Myocyte (in vitro differentiated cells): ENCODE measurements around the gene SLC7A8. TPM values are rescaled to one million over a fixed set of nuclear protein-coding genes. Genes with fewer than 3 reads are reported as not detected.

Experiments used
- DNase-seq: peaks from one replicate; pipeline ENCODE4 v3.0.0-alpha.2; 2012; ENCODE audit warnings: low read depth
- total RNA-seq: library from RNA; depleted of rRNA; stranded (reverse); fragments of >200 nt; gene quantifications from 2 replicates; pipeline ENCODE4 v1.2.3, GENCODE V29; 2014

The SLC7A8 gene
- total RNA-seq, 1 donor from 2014 or later: 4.8 TPM

DNA sequence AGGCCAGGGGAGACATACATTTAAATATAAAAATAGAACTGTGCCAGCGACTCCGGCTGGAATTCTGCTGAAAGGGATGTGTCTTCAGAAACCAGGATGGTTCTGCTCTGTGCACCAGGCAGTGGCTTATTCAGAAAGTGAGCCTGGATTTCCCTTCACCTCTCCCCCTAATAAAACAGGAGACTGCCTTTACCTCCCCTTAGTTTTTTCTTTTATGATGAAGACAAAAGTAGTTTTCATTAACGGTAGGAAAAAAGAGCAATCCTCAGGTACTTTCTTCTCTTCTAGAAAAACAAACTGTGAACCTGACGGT lies 346 bp downstream of the SLC7A8 start:
- no peak for DNase-seq

- no peak for DNase-seq
Measured at GRCh38 chr14:23182372-23183157, 895 bp downstream of the SLC7A8 start.

DNA sequence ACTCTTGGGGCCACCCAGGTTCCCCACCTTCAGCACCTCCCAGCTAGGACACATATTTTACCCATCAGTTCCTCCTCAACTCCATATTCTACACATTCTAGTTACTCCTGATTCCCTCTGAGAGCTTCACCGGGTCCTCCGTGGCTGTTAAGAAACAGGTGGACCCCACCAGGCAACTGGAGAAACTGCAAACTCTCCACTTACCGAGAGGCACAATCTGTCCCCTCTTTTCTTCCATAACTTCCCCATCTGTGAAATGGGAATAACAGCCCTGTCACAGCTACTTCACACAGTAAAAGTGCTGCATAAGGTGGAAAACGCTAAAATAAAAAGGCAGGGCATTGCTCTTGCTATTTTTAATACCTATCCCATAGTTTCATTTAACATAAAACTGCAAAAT lies 1.5 kb downstream of the SLC7A8 start:
- no peak for DNase-seq

DNA sequence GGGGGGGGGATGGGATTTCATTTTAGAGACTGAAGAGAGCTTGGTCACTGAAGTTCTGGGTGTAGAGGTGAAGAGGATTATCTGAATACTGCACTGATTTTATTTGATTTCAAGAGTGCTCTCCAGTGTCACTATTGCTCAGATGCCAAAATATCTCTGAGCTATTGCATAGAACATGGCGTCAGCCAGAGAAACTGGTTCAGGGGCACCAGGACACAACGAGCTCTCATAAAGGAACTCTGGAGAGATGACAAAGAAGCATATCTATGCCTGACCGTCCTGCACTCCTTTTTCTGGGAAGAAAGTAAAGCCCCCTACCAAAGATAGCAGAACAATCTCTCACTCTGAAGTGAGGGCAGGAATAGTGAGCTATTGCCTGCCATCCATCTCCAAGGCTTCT lies 2.0 kb downstream of the SLC7A8 start:
- DNase-seq: no peak

DNA sequence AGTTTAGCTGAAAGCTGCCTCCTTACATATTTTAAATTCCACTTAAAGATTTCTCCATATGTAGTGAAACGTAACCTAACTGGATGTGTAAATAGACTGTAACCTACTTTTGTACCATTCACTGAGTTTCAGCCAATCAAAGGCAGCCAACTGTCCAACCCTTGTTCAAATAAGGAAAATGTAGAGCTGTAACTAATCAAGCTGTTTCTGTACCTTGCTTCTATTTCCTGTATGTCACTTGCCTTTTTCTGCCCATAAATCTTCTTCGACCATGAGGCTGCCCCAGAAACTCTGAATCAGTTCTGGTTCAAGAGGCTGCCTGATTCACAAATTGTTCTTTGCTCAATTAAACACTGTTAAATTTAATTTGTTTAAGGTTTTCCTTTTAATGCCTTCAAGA lies 6.3 kb downstream of the SLC7A8 start:
- DNase-seq: no peak

- peak; percentile 21 for DNase-seq
Measured at GRCh38 chr14:23175823-23176222, 7.6 kb downstream of the SLC7A8 start.

- peak; percentile 47 for DNase-seq
Measured at GRCh38 chr14:23174296-23175184, 8.9 kb downstream of the SLC7A8 start.

- DNase-seq: no peak
Measured at GRCh38 chr14:23173796-23174195, 9.7 kb downstream of the SLC7A8 start.

GRCh38 chr14:23173031-23173430 lies 10.4 kb downstream of the SLC7A8 start:
- no peak for DNase-seq

DNA sequence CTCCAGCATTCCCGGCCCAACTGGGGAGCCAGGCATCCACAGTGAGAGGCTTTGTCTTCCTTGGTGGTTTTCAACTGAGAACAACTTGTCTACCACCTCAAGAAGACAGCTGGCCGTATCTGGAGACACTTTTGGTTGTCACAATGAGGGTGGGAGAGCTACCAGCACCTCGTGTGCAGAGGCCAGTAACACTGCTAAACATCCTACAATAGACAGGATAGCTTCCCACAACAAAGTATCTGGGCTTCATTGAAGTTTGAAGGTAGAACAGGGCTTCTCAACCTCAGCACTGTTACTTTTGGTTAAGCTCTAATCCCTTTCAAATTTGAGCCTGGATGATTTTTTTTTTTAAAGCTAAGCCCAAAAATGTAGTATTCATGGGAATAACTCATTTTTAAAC lies 10.9 kb downstream of the SLC7A8 start:
- peak; percentile 12 for DNase-seq

DNA sequence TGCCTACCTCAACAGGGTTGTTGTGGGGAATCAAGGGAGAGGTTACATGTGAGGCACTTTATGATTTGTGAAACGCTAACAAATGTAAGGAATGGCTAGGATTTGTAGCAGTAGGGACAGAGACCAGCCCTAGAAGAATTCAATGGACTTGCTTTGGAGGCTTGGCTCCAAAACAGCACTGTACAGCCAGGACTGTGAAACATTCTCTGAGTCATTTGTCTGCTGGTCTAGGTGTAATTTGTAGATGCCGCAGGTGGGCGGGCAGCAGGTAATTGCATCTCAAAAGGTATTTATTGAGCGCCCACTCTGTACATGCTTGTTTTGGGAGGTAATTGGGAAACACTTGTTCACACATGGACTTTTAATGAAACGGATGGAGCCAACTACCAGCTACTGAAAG lies 11.4 kb downstream of the SLC7A8 start:
- DNase-seq: no peak

DNA sequence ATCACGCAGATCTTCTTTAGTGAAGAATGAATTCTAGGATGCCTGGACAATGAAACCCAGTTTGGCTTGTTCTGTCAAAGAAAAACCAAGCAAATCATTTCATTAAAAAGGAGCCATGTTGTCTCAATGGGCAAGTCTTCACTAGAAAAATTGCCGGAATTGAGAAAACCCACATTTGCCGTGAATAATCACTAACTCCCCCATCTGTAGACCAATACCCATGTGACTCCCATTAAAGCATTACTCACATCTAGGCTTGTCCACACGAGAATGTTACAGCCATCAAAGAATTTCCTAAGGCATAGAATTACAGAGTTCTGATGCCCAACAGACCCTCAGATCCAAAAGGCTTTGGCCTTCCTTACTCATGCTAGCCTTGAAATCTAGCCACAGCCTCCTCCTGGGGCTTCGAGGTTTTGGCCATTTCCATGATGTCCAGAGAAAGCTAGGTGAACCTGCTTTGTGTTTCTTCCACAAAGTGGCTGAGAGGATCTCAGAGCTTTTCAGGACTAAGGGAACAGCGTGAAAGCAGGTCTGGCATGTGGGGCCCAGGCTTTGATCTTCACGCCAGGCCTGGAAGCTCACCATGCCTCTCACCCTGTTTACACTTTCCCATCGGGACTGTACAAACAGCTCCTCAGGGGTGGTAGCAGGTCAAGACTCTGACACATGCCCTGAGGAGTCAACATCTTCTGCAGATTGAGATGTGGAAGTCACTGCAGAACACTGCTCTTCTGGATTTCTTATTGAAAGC lies 12.1 kb downstream of the SLC7A8 start:
- peak; percentile 20 for DNase-seq

GRCh38 chr14:23169622-23170021 lies 13.8 kb downstream of the SLC7A8 start:
- DNase-seq: no peak

DNA sequence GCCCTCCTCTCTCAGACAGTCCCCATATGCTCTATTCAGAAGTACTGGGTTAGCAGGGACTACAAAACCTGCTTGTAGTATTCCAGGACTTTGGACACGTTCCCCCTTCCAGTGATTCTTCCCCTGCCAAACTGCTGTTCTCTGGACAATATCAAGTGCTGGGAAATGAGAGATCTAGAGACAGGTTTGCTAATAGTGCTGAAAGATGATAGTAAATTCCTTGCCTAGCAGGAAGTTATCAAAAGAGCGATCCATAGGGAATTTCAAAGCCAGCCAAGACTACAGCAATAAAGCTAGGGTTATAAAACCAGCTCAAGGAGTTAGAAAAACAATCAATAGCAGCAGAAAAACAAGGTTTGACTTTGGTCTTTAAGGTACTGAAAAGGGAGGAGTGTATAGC lies 15.2 kb downstream of the SLC7A8 start:
- DNase-seq: no peak

DNA sequence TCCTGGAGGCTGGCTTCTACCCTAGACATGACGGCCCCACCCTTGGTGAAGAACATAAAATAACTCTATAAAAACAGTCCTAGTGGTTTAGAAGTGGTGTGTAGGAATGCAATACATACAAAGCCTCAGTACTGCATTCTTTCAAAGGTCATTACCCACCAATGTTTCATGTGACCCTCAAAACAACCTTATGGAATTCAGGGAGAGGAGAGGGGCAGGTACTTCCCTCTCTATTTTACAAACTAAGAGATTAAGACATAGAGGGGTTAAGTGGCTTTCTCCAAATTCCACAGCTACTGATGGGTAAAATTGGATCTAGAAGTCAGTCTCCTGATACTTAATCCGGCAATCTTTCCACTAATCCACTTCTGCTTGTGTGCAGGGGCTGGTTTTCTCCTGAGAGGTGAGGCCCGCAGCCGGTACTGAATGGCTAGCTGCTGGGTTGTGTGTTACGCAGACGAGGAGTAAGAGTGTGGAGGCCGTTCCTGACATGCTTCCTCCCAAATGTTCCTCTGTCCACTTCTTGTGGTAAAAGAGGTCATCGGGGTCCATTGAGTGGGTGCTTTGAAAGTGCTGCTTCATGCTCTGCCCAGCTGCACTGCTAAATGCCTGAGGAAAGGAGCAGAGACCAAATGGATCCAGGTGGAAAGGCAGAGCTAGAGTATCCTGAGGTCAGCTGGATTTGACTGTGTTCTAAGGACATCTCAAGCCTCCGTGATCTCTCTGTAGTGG lies 16.2 kb downstream of the SLC7A8 start:
- peak; percentile 34 for DNase-seq

DNA sequence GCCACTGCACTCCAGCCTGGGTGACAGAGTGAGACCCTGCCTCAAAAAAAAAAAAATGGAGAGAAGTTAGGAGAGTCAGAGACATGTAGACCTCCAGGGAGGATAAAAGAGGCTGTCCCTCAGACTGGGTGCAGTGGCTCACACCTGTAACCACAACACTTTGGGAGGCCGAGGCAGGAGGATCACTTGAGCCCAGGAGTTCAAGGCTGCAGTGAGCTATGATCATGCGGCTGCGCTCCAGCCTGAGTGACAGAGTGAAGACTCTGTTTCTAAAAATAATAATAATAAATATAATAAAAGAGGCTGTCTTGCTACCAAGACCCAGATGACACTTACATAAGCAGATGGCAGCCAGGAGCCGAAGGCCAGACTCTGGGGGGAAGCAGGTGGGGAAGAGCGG lies 18.5 kb downstream of the SLC7A8 start:
- DNase-seq: no peak

GRCh38 chr14:23164250-23164649 lies 19.2 kb downstream of the SLC7A8 start:
- no peak for DNase-seq

DNA sequence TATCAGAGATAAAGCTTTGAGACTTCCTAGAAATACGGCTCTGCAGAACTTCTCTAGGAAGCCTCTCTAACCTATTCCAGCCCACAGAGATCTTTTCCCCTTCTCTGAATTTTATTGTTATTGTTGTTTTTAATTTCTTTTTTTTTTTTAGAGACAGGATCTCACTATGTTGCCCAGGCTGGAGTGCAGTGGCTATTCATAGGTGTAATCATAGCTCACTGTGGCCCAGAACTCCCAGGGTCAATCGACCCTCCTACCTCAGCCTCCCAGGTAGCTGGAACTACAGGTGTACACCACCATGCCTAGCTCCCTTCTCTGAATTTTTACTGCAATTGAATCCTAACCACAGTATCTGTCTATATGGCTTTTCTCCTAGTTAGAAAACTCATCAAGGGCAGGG lies 19.6 kb downstream of the SLC7A8 start:
- no peak for DNase-seq

DNA sequence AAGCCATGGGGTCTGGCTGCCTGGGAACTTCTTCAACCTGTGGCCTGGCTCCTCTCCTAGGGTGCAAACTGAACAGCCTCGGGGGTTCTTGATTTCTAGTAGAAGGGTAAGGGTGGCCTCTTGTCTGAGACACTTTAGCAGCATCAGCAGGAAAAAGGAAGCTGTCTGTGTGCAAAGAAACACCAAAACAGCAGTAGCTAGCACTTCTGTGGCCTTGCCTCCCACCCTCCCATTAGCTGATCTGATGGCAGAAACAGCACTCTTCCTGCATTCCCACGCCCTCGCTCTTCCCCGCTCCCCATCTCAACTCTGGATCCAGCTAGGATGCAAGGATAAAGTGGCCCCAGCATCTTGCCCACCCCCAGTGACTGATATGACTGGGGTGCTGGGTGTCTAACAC lies 20.7 kb downstream of the SLC7A8 start:
- DNase-seq: no peak

DNA sequence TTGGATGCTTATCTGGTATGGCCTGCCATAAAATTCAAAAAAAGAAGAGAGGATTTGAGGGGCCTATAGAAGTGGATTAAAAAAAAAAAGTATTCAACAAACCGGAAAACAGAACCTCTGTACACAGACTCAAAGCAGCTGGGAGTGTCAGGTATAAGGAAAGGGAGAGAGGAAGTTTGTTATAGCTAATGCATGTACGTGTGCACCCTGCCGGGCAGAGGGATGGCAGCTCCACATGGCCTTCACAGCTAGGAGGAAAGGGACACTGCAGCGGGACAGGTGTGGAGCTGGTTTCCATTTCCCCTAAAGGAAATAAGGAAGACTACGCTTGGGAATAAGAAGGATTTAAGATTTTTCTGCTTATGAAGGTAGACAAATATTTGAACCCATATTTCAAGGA lies 21.5 kb downstream of the SLC7A8 start:
- no peak for DNase-seq

DNA sequence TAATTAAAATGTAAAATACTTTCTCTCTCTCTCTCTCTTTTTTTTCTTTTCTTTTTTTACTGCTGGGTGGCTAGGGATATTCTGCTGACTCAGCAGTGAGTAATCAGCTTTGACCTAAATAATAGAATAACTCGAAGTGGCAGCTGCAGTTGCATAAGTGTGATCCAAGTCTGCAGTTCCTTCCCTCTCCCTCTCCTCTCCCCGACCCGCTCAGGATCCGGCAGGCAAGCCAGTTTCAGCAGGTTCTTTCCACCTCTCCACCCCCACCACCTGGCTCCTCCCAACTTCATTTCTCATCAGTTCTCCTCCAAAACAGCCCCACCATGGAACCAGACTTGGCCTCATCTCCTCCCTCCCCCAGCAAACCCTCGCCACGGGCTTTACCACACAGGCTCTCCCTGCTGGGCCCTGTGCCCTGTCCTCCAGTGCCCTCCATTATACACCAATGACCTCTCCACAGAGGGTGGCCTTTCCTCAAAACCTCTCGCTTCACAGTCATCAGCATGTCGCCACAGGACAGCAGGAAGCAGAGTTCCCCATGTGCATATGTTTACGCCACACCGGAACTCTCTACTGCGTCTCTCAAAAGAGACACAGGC lies 22.4 kb downstream of the SLC7A8 start:
- DNase-seq: peak; percentile 90
